Smooth muscle cell (in vitro differentiated cells): ENCODE results near the gene TES. TPM values are rescaled to one million over a fixed set of nuclear protein-coding genes. Genes with fewer than 3 reads are reported as not detected.
A peak's percentile ranks its signal among the peaks of the same experiment; 100 is the strongest.
"Not testable (repeated sequence)": the region's sequence is repeated elsewhere in the genome, so short reads cannot be mapped to it uniquely, and the experiment has no call there.

ENCODE experiments used
- DNase-seq: peaks from one replicate; lab custom pipeline; 2025; ENCODE audit not compliant: unreplicated experiment; lab: John Stamatoyannopoulos, UW
- H2AFZ ChIP-seq: fragments of 200-600 bp; sonication (generic); 2 replicates; pipeline ENCODE4 v1.6.0; 2016; ENCODE audit warnings: antibody characterized with exemption, low read depth, mild to moderate bottlenecking
- H3F3A ChIP-seq: fragments of 200-600 bp; sonication (generic); 2 replicates; pipeline ENCODE4 v1.6.0; 2017; ENCODE audit warnings: antibody characterized with exemption, low read depth
- H3K27ac ChIP-seq: fragments of 200-600 bp; sonication (generic); 2 replicates; pipeline ENCODE4 v1.5.1; 2016; ENCODE audit warnings: low read depth, mild to moderate bottlenecking
- H3K27me3 ChIP-seq: fragments of 200-600 bp; sonication (generic); 2 replicates; pipeline ENCODE4 v1.6.1; 2016; ENCODE audit warnings: low read depth, mild to moderate bottlenecking
- H3K36me3 ChIP-seq: fragments of 200-600 bp; sonication (generic); 2 replicates; pipeline ENCODE4 v1.5.1; 2016; ENCODE audit warnings: low read depth
- H3K4me1 ChIP-seq: fragments of 200-600 bp; sonication (generic); 2 replicates; pipeline ENCODE4 v1.5.1; 2016; ENCODE audit warnings: low read depth
- H3K4me2 ChIP-seq: fragments of 200-600 bp; sonication (generic); 2 replicates; pipeline ENCODE4 v1.6.0; 2016; ENCODE audit warnings: mild to moderate bottlenecking
- H3K4me3 ChIP-seq: fragments of 200-600 bp; sonication (generic); 2 replicates; pipeline ENCODE4 v1.5.1; 2016; ENCODE audit warnings: mild to moderate bottlenecking
- H3K79me2 ChIP-seq: fragments of 200-600 bp; sonication (generic); 2 replicates; pipeline ENCODE4 v1.6.0; 2016; ENCODE audit warnings: low read depth, mild to moderate bottlenecking
- H3K9ac ChIP-seq: fragments of 200-600 bp; sonication (generic); 2 replicates; pipeline ENCODE4 v1.6.0; 2016; ENCODE audit warnings: low read depth
- H3K9me3 ChIP-seq: fragments of 200-600 bp; sonication (generic); replicated peaks from 2 replicates; pipeline ENCODE4 v1.5.1; 2016; ENCODE audit warnings: low read depth
- H4K20me1 ChIP-seq: fragments of 200-600 bp; sonication (generic); 2 replicates; pipeline ENCODE4 v1.6.0; 2016; ENCODE audit warnings: low read depth
- WGBS: methylation state at CpG from one replicate; pipeline ENCODE4 v1.1.7; 2016; ENCODE audit warnings: low lambda C conversion rate; 5-methylcytosine and 5-hydroxymethylcytosine counted together
- polyA plus RNA-seq: library from polyadenylated mRNA; unstranded; fragments of >200 nt; fragmentation: Nextera tagmentation; extraction: Ambion mirVana; gene quantifications from 2 replicates; pipeline ENCODE4 v1.2.1, GENCODE V29; 2016
- total RNA-seq: library from RNA; depleted of rRNA; stranded (reverse); fragments of >200 nt; gene quantifications from 2 replicates; pipeline ENCODE4 v1.2.3, GENCODE V29; 2014
- TF ChIP-seq, protein P1 (sequence below): fragments of 200-600 bp; sonication (generic); IDR thresholded peaks from 2 replicates; pipeline ENCODE4 v1.5.1; 2017; ENCODE audit warnings: borderline replicate concordance, mild to moderate bottlenecking, antibody characterized with exemption; ENCODE audit not compliant: insufficient read depth, poor library complexity, severe bottlenecking

TES gene
- total and polyA plus RNA-seq, 2 experiments from 2014 or later = 74.6 to 149 TPM

DNA sequence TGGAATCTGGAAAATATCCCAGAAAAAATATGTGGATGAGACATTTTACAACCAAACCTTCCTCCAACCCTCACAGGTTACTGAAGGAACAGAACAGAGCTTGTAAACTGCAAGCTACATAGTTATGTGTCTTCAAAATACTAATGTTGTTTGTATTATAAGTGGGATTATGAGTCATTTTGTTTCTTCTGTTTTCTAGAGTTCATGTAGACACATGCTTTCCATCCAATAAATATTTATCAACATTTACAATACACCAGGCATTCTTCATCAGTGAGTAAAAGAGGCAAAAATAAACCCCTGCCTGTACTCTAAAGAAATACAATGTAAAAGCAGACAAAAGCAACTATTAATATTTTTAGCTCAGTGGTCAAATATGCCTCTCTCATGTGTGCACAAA lies 38.0 kb upstream of the TES start:
- no peak for DNase-seq
- no peaks in the 10 kb centered on the region for H3K36me3 ChIP-seq
- TF ChIP-seq, protein P1, sequence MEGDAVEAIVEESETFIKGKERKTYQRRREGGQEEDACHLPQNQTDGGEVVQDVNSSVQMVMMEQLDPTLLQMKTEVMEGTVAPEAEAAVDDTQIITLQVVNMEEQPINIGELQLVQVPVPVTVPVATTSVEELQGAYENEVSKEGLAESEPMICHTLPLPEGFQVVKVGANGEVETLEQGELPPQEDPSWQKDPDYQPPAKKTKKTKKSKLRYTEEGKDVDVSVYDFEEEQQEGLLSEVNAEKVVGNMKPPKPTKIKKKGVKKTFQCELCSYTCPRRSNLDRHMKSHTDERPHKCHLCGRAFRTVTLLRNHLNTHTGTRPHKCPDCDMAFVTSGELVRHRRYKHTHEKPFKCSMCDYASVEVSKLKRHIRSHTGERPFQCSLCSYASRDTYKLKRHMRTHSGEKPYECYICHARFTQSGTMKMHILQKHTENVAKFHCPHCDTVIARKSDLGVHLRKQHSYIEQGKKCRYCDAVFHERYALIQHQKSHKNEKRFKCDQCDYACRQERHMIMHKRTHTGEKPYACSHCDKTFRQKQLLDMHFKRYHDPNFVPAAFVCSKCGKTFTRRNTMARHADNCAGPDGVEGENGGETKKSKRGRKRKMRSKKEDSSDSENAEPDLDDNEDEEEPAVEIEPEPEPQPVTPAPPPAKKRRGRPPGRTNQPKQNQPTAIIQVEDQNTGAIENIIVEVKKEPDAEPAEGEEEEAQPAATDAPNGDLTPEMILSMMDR = no peak
- H3K4me1 ChIP-seq = peaks cover 13% of the 10 kb centered on the region
- H3K27ac ChIP-seq = no peak overlapping the region
- no peak overlapping the region for H3K4me2 ChIP-seq
- H3F3A ChIP-seq = no peaks in the 10 kb centered on the region
- no peaks in the 10 kb centered on the region for H3K79me2 ChIP-seq
- H3K9ac ChIP-seq = no peak overlapping the region
- no peaks in the 10 kb centered on the region for H4K20me1 ChIP-seq
- H3K4me3 ChIP-seq = no peak overlapping the region
- no peaks in the 10 kb centered on the region for H3K9me3 ChIP-seq
- H3K27me3 ChIP-seq = no peaks in the 10 kb centered on the region
- H2AFZ ChIP-seq = no peak overlapping the region

GRCh38 chr7:116173051-116174028 lies 37.0 kb upstream of the TES start:
- no peak for DNase-seq
- H3K4me2 ChIP-seq = no peak overlapping the region
- no peak overlapping the region for H2AFZ ChIP-seq
- 70% methylated on average over 8 of the region's 8 CpGs for WGBS
- TF ChIP-seq, protein P1 = peak; percentile 66
- no peaks in the 10 kb centered on the region for H3K9me3 ChIP-seq
- no peak overlapping the region for H3K9ac ChIP-seq
- H3F3A ChIP-seq = no peaks in the 10 kb centered on the region
- H3K79me2 ChIP-seq = no peaks in the 10 kb centered on the region
- H3K4me1 ChIP-seq = peaks cover 13% of the 10 kb centered on the region
- no peak overlapping the region for H3K27ac ChIP-seq
- no peak overlapping the region for H3K4me3 ChIP-seq
- no peaks in the 10 kb centered on the region for H4K20me1 ChIP-seq
- H3K36me3 ChIP-seq = no peaks in the 10 kb centered on the region
- no peaks in the 10 kb centered on the region for H3K27me3 ChIP-seq

GRCh38 chr7:116175095-116175494 lies 35.2 kb upstream of the TES start:
- H2AFZ ChIP-seq, H3F3A ChIP-seq, H3K36me3 ChIP-seq, DNase-seq, H3K9ac ChIP-seq, H3K4me2 ChIP-seq, H3K79me2 ChIP-seq, H3K27ac ChIP-seq, H4K20me1 ChIP-seq, H3K27me3 ChIP-seq, H3K9me3 ChIP-seq, H3K4me3 ChIP-seq: not testable (repeated sequence)
- peaks cover 13% of the 10 kb centered on the region for H3K4me1 ChIP-seq
- WGBS = 99% methylated on average over 3 of the region's 3 CpGs

DNA sequence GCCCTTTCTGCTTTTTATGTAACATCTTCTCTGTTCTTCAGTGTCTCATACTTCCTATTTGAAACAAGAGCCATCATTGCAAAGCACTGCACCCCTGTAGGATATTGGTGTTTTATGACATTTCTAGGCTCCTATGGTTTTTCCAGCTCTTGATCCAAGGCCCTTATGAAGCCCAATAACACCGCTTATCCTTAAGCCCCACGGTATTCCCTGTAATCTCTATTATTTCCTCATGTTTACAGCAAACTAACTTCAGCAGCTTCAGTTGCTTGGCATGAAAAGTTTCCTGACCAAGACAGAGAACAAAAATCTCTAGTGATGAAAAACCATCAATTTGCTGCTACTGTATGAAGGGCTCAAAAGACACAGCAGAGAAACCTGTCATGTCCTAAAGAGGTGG lies 34.1 kb upstream of the TES start:
- Histone ChIP-seq H3K79me2 (no peaks in the 10 kb centered on the region), H3K9ac (no peak overlapping the region), H3K36me3 (no peaks in the 10 kb centered on the region), H3K4me2 (peak overlapping the region; percentile 41), H3F3A (no peaks in the 10 kb centered on the region), H3K27ac (peak overlapping the region; percentile 24), H3K27me3 (no peaks in the 10 kb centered on the region), H3K4me3 (no peak overlapping the region), H3K4me1 (peaks cover 13% of the 10 kb centered on the region), H3K9me3 (no peaks in the 10 kb centered on the region), H4K20me1 (no peaks in the 10 kb centered on the region), H2AFZ (peak overlapping the region; percentile 1)
- no peak for DNase-seq
- TF ChIP-seq, protein P1 = no peak
- 24% methylated on average over 2 of the region's 2 CpGs for WGBS
